Measurements from ENCODE around the gene CTXN2.

Gene CTXN2

GRCh38 chr15:48178648-48178931 is 12.9 kb upstream of the CTXN2 start:
- Histone ChIP-seq H3K4me3 (peak overlapping the region; percentile 83), H3K27ac (peak overlapping the region in 1 of 2 donors; percentile 89)
- TF ChIP-seq CTCF (IDR thresholded peaks at IDR 0.05), result no peak
- DNase-seq (ENCODE audit: low spot score), result no peak

GRCh38 chr15:48182749-48183148 is 8.7 kb upstream of the CTXN2 start:
- TF ChIP-seq CTCF (IDR thresholded peaks at IDR 0.05), result no peak
- Histone ChIP-seq H3K27ac (no peak overlapping the region), H3K4me3 (no peak overlapping the region)
- no peak for DNase-seq (ENCODE audit: low spot score)

GRCh38 chr15:48185529-48185928 is 5.9 kb upstream of the CTXN2 start:
- no peak overlapping the region for H3K27ac ChIP-seq
- DNase-seq (ENCODE audit: low spot score), result no peak
- no peak for TF ChIP-seq CTCF (IDR thresholded peaks at IDR 0.05)
- no peak overlapping the region for H3K4me3 ChIP-seq

DNA sequence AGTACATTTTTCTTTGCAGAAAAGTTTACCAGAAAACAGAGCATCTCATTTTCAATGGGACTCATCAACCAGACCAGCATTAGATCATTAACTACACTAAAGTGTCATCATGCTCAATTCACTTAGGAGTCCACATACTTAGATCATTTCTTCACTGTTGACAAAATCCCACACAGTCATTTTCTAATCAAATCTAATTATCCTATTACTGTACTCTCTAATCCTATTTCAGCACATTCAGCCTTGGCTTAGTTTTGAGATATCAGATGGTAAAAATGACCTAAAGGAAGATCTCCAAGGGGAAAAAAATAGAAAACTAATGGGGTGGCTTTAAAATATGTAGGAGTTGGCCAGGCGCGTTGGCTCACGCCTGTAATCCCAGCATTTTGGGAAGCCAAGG is 5.2 kb upstream of the CTXN2 start:
- no peak for TF ChIP-seq CTCF (IDR thresholded peaks at IDR 0.05)
- Histone ChIP-seq H3K27ac (no peak overlapping the region), H3K4me3 (no peak overlapping the region)
- DNase-seq (ENCODE audit: low spot score), result no peak

DNA sequence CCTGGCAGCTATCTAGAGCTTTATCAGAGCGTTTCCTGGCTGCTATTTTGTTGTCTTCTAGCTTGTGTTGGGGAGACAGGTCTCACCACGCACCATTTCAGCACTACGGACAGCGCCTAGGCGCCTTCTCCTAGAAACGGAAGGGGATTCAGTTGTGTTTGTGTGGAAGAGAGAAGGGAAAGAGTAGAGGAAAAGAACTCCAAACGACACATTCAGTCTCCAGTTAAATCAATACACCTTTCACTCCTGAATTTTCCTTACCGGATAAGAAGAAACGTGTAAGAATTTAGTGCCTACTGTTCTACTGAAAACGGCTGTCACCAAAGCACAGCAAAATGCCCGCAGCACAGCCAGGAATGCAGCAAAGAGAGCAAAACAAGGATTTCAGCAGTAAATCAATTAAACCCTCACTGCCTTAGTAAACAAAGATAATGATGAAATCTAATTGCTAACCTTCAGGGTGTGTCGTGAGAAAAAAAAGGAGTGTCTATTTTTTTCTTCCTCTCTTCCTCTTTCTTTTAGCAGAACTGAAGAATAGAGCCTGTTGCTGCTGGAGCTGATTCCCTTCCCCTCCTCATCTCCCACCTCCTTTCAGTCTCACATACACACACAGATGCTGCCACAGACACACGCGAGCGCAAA is 412 bp upstream of the CTXN2 start:
- no peak for TF ChIP-seq CTCF (IDR thresholded peaks at IDR 0.05)
- DNase-seq (ENCODE audit: low spot score), result no peak
- no peak overlapping the region for H3K4me3 ChIP-seq
- H3K27ac ChIP-seq, result no peak overlapping the region

GRCh38 chr15:48202068-48202467 is 10.6 kb downstream of the CTXN2 start:
- H3K27ac ChIP-seq, result no peak overlapping the region
- no peak for DNase-seq (ENCODE audit: low spot score)
- no peak overlapping the region for H3K4me3 ChIP-seq
- TF ChIP-seq CTCF (IDR thresholded peaks at IDR 0.05), result no peak

GRCh38 chr15:48205981-48206380 is 14.5 kb downstream of the CTXN2 start, which contains the start of gene SLC12A1:
SLC12A1 (plus strand) TSS chr15:48206302; CDS start chr15:48207720, 1,418 bp downstream.
- Histone ChIP-seq H3K4me3 (no peak within 1 kb of the TSS), H3K27ac (no peak within 1 kb of the TSS)
- TF ChIP-seq CTCF (IDR thresholded peaks at IDR 0.05), result no peak
- no peak for DNase-seq (ENCODE audit: low spot score)
